GOT3 (cell line): ENCODE results near the gene CC2D2A.
A peak's percentile ranks its signal among the peaks of the same experiment; 100 is the strongest.

Experiments used
- DNase-seq: peaks from one replicate; lab custom pipeline; 2025; ENCODE audit warnings: mixed read lengths; lab: John Stamatoyannopoulos, UW

The CC2D2A gene

GRCh38 chr4:15466596-15466995, 3.1 kb upstream of the CC2D2A start:
- DNase-seq = no peak

- DNase-seq = no peak
Observed at GRCh38 chr4:15470128-15470475, 420 bp downstream of the CC2D2A start.

GRCh38 chr4:15476396-15476795, 6.7 kb downstream of the CC2D2A start:
- DNase-seq = no peak

- DNase-seq = no peak
Observed at GRCh38 chr4:15478724-15479088, 9.0 kb downstream of the CC2D2A start.

GRCh38 chr4:15479089-15479912, 9.6 kb downstream of the CC2D2A start:
- DNase-seq = peak; percentile 37

GRCh38 chr4:15479913-15480185, 10.2 kb downstream of the CC2D2A start:
- DNase-seq = no peak

GRCh38 chr4:15481961-15482745, 12.5 kb downstream of the CC2D2A start:
- DNase-seq = no peak

- DNase-seq = no peak
Observed at GRCh38 chr4:15482842-15483241, 13.2 kb downstream of the CC2D2A start.

- DNase-seq = no peak
Observed at GRCh38 chr4:15488136-15488535, 18.5 kb downstream of the CC2D2A start.

GRCh38 chr4:15488658-15489470, 19.2 kb downstream of the CC2D2A start:
- DNase-seq = no peak

- no peak for DNase-seq
Observed at GRCh38 chr4:15489551-15489950, 19.9 kb downstream of the CC2D2A start.

GRCh38 chr4:15493411-15493810, 23.7 kb downstream of the CC2D2A start:
- DNase-seq = no peak

GRCh38 chr4:15495621-15496020, 25.9 kb downstream of the CC2D2A start:
- DNase-seq = no peak

GRCh38 chr4:15498356-15498755, 28.7 kb downstream of the CC2D2A start:
- DNase-seq = no peak

- no peak for DNase-seq
Observed at GRCh38 chr4:15500701-15501100, 31.0 kb downstream of the CC2D2A start.

GRCh38 chr4:15501941-15502340, 32.3 kb downstream of the CC2D2A start:
- DNase-seq = no peak

- no peak for DNase-seq
Observed at GRCh38 chr4:15502384-15502783, 32.7 kb downstream of the CC2D2A start.

- no peak for DNase-seq
Observed at GRCh38 chr4:15504041-15504440, 34.4 kb downstream of the CC2D2A start.

- no peak for DNase-seq
Observed at GRCh38 chr4:15506464-15506863, 36.8 kb downstream of the CC2D2A start.

GRCh38 chr4:15507679-15508078, 38.0 kb downstream of the CC2D2A start:
- no peak for DNase-seq

GRCh38 chr4:15510961-15511360, 41.3 kb downstream of the CC2D2A start:
- DNase-seq = no peak

- no peak for DNase-seq
Observed at GRCh38 chr4:15513545-15513944, 43.9 kb downstream of the CC2D2A start.

- DNase-seq = no peak
Observed at GRCh38 chr4:15515106-15515505, 45.4 kb downstream of the CC2D2A start.
